ENCODE data around the gene SRGAP3. TPM values are rescaled to one million over a fixed set of nuclear protein-coding genes. Genes with fewer than 3 reads are reported as not detected.

SRGAP3 gene
- total and polyA plus RNA-seq, 2 donors (not counting 1 experiment from before 2014, with no cell fraction given) = 1.4 to 1.5 TPM

DNA sequence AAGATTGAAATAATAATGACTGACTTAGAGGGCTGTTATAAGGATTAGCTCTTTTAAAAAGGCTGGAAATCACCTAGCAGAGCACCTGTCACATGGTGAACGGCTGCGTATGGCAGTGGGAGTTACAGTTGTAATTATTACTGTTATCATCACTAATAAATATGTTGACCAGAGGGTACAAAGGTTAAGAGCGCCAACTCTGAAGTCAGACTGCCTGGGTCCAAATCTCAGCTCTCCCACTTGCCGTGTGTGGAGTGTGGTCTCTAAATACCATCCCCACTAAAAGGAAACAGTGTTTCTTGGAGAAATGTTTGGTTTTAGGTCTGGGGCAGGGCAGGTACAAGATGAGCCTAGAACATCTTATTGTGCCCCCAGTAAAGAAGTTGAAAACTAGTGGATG lies 280.2 kb downstream of the SRGAP3 start:
- no CpG with 5 or more reads among the region's 4 CpGs for WGBS (ENCODE audit: insufficient coverage)
- POLR2A ChIA-PET = no interaction called here

DNA sequence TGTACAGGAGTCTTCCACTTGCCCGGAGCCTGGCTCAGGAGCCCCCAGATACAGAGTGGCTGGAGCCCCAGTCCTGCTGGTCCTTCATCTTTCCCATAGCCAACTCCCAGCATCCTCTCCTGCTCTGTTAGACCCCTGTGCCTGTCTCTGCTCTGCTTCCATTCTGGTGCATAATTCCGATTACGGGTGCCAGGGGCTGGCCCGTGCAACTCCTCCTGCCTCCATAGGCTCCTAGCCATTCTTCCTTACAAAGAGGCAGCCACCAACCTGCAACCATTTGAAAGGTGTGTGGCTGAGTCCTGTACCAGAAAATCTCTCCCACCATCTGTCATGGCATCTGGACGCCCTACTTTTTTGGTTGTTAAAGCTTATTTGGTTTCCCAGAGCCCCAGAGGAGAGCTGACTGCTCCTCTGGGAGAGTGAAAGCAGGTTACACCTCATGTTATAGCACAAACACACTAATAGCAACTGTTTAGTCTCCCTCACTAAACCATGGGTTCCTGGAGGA lies 281.0 kb downstream of the SRGAP3 start:
- Histone ChIP-seq H3K9ac (ENCODE audit: low read length) (no peak overlapping the region), H3K79me2 (ENCODE audit: control insufficient read depth, insufficient read depth, low read length) (no peaks in the 10 kb centered on the region), H3K27me3 (replicated peaks in 1 of 4; ENCODE audit: control extremely low read depth in 1 of 4, control insufficient read depth in 3 of 4, insufficient read depth in 4 of 4, low read length in 3 of 4) (peaks cover 0 to 14% (median 4%) of the 10 kb centered on the region in 4 experiments), H3K4me3 (ENCODE audit: control extremely low read depth in 1 of 5, extremely low read depth in 1 of 5, insufficient read depth in 1 of 5, low read depth in 2 of 5, low read length in 4 of 5) (no peak overlapping the region), H3K36me3 (replicated peaks in 1 of 2; ENCODE audit: control extremely low read depth in 1 of 2, control insufficient read depth in 1 of 2, extremely low read depth in 1 of 2, insufficient read depth in 2 of 2, low read length in 1 of 2) (no peaks in the 10 kb centered on the region), H3K9me3 (ENCODE audit: control extremely low read depth in 1 of 3, control insufficient read depth in 2 of 3, insufficient read depth in 1 of 3, low read length in 2 of 3) (no peaks in the 10 kb centered on the region), H3K4me1 (ENCODE audit: control insufficient read depth in 2 of 2, insufficient read depth in 2 of 2, low read length in 2 of 2) (peaks cover 5 to 9% of the 10 kb centered on the region in 2 donors), H3K27ac (ENCODE audit: low read length in 2 of 2) (no peak overlapping the region), H3K4me2 (replicated peaks; ENCODE audit: low read depth, low read length, poor library complexity, severe bottlenecking) (no peak overlapping the region), H4K20me1 (ENCODE audit: control insufficient read depth, insufficient read depth, low read length, poor library complexity, severe bottlenecking) (no peaks in the 10 kb centered on the region), H2AFZ (ENCODE audit: insufficient read depth, low read depth, low read length, poor library complexity, severe bottlenecking) (no peak overlapping the region)
- WGBS (ENCODE audit: insufficient coverage) = 85% methylated on average over 5 of the region's 5 CpGs
- no peak for TF ChIP-seq EZH2 (IDR thresholded peaks at IDR 0.05; ENCODE audit: borderline replicate concordance, insufficient read depth, low read depth, low read length, poor library complexity, severe bottlenecking)
- TF ChIP-seq, protein P1, sequence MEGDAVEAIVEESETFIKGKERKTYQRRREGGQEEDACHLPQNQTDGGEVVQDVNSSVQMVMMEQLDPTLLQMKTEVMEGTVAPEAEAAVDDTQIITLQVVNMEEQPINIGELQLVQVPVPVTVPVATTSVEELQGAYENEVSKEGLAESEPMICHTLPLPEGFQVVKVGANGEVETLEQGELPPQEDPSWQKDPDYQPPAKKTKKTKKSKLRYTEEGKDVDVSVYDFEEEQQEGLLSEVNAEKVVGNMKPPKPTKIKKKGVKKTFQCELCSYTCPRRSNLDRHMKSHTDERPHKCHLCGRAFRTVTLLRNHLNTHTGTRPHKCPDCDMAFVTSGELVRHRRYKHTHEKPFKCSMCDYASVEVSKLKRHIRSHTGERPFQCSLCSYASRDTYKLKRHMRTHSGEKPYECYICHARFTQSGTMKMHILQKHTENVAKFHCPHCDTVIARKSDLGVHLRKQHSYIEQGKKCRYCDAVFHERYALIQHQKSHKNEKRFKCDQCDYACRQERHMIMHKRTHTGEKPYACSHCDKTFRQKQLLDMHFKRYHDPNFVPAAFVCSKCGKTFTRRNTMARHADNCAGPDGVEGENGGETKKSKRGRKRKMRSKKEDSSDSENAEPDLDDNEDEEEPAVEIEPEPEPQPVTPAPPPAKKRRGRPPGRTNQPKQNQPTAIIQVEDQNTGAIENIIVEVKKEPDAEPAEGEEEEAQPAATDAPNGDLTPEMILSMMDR (IDR thresholded peaks at IDR 0.05) = no peak
- H3K27me3 Mint-ChIP-seq = peaks cover 19% of the 10 kb centered on the region
- peaks cover 9% of the 10 kb centered on the region for H3K4me1 Mint-ChIP-seq
- no peaks in the 10 kb centered on the region for H3K9me3 Mint-ChIP-seq (ENCODE audit: insufficient read depth)
- DNase-seq (no peak), ATAC-seq (ENCODE audit: low read depth) (no peak)
- H3K4me3 Mint-ChIP-seq = no peak overlapping the region
- intact Hi-C loops (cut with micrococcal nuclease) = no loop called here
- no peak overlapping the region for H3K27ac Mint-ChIP-seq
- ChIA-PET CTCF (interaction anchor here (8.1 kb wide), 1 partner anchor 333 kb away, joined by 156 read pairs; no protein-coding TSS in a partner anchor), POLR2A (interaction anchor here (0.5 kb wide), 1 partner anchor 644 kb away, joined by 3 read pairs; no protein-coding TSS in a partner anchor)

More for the DNA sequence above, 280.2 kb downstream of the SRGAP3 start:
- no peak overlapping the region for H3K27ac Mint-ChIP-seq
- no peak for ATAC-seq (ENCODE audit: low read depth)
- no peaks in the 10 kb centered on the region for H3K36me3 ChIP-seq (replicated peaks in 1 of 2; ENCODE audit: control extremely low read depth in 1 of 2, control insufficient read depth in 1 of 2, extremely low read depth in 1 of 2, insufficient read depth in 2 of 2, low read length in 1 of 2)
- peaks cover 4% of the 10 kb centered on the region for H3K4me1 Mint-ChIP-seq
- peaks cover 0 to 4% of the 10 kb centered on the region in 2 donors for H3K4me1 ChIP-seq (ENCODE audit: control insufficient read depth in 2 of 2, insufficient read depth in 2 of 2, low read length in 2 of 2)
- no peak overlapping the region for H3K9ac ChIP-seq (ENCODE audit: low read length)
- peaks cover 19% of the 10 kb centered on the region for H3K27me3 Mint-ChIP-seq
- intact Hi-C loops (cut with micrococcal nuclease) = no loop called here
- H3K4me3 ChIP-seq (ENCODE audit: control extremely low read depth in 1 of 5, extremely low read depth in 1 of 5, insufficient read depth in 1 of 5, low read depth in 2 of 5, low read length in 4 of 5) = no peak overlapping the region
- no peak overlapping the region for H3K27ac ChIP-seq (ENCODE audit: low read length in 2 of 2)
- H4K20me1 ChIP-seq (ENCODE audit: control insufficient read depth, insufficient read depth, low read length, poor library complexity, severe bottlenecking) = no peaks in the 10 kb centered on the region
- H3K9me3 ChIP-seq (ENCODE audit: control extremely low read depth in 1 of 3, control insufficient read depth in 2 of 3, insufficient read depth in 1 of 3, low read length in 2 of 3) = no peaks in the 10 kb centered on the region
- no peaks in the 10 kb centered on the region for H3K79me2 ChIP-seq (ENCODE audit: control insufficient read depth, insufficient read depth, low read length)
- H2AFZ ChIP-seq (ENCODE audit: insufficient read depth, low read depth, low read length, poor library complexity, severe bottlenecking) = no peak overlapping the region
- peaks cover 0 to 14% (median 4%) of the 10 kb centered on the region in 4 experiments for H3K27me3 ChIP-seq (replicated peaks in 1 of 4; ENCODE audit: control extremely low read depth in 1 of 4, control insufficient read depth in 3 of 4, insufficient read depth in 4 of 4, low read length in 3 of 4)
- H3K4me3 Mint-ChIP-seq = no peak overlapping the region
- H3K9me3 Mint-ChIP-seq (ENCODE audit: insufficient read depth) = no peaks in the 10 kb centered on the region
- no peak overlapping the region for H3K4me2 ChIP-seq (replicated peaks; ENCODE audit: low read depth, low read length, poor library complexity, severe bottlenecking)
- no peak for DNase-seq
- no peak for TF ChIP-seq EZH2 (IDR thresholded peaks at IDR 0.05; ENCODE audit: borderline replicate concordance, insufficient read depth, low read depth, low read length, poor library complexity, severe bottlenecking)
- TF ChIP-seq, protein P1 (IDR thresholded peaks at IDR 0.05) = no peak
- CTCF ChIA-PET = interaction anchor here (1.7 to 8.1 kb wide), 2 partner anchors 11 to 332 kb away, joined by 7 to 156 read pairs; no protein-coding TSS in a partner anchor

Data from B cell (primary cell).